Right cardiac atrium (tissue), 5 donors: ENCODE measurements around the gene ZNF709. TPM values are rescaled to one million over a fixed set of nuclear protein-coding genes. Genes with fewer than 3 reads are reported as not detected.
A peak's percentile ranks its signal among the peaks of the same experiment; 100 is the strongest.

Experiments
- ATAC-seq, 2 donors: fragments of 200-7000 bp; cut with Tn5 transposase; one replicate each; pipeline versions ENCODE4 v1.8.0 to v1.9.1; 2020; ENCODE audit warnings: moderate library complexity in 2 of 2, mild to moderate bottlenecking in 1 of 2
- DNase-seq, 3 donors: peaks; one replicate each; pipeline ENCODE4 v3.0.0-alpha.2; 2020
- H3K27ac ChIP-seq: one replicate; pipeline ENCODE4 v1.5.1; 2013; ENCODE audit warnings: mild to moderate bottlenecking, low read length, control low read depth, moderate library complexity
- H3K27me3 ChIP-seq: one replicate; pipeline ENCODE4 v1.6.1; 2013; ENCODE audit not compliant: control insufficient read depth, insufficient read depth
- H3K4me1 ChIP-seq: one replicate; pipeline ENCODE4 v1.6.1; 2013; ENCODE audit warnings: low read length; ENCODE audit not compliant: control insufficient read depth, insufficient read depth
- H3K4me3 ChIP-seq: one replicate; pipeline ENCODE4 v1.5.1; 2013; ENCODE audit warnings: low read length, control low read depth
- H3K9me3 ChIP-seq: one replicate; pipeline ENCODE4 v1.6.1; 2013; ENCODE audit warnings: low read length; ENCODE audit not compliant: control insufficient read depth
- WGBS: extraction: QIAGEN DNeasy Blood & Tissue Kit; methylation state at CpG from one replicate; pipeline ENCODE4 v1.1.7; 2013; 5-methylcytosine and 5-hydroxymethylcytosine counted together
- intact Hi-C, 4 donors: fragments of 100-400 bp; cut with DNase I; formaldehyde crosslinking; loops; one replicate each; pipeline versions ENCODE4 v1.11.0 to v1.14.0; 2022 to 2023
- long read RNA-seq, 4 donors: library from polyadenylated mRNA; unstranded; transcript quantifications; one replicate each; pipeline ENCODE4 v2.0.0, GENCODE V29; 2020 to 2021
- polyA plus RNA-seq: library from polyadenylated mRNA; stranded (reverse); fragments of 200-250 nt; gene quantifications from one replicate; pipeline ENCODE4 v1.2.3, GENCODE V29; 2013
- total RNA-seq, 4 donors: library from RNA; stranded (reverse); fragmentation: NEBNext Ultra II Directional; extraction: Animal tissue kit (Norgen Biotek cat#: 25700); gene quantifications; one replicate each; pipeline ENCODE4 v1.2.1, GENCODE V29; 2021
- donor health status: healthy with polysubstance abuse.
- donor health status: DM: no; HTN: yes; CAD: no.
- donor health status: DM: no; HTN: no; CAD: no.
- donor health status: DM: no; HTN: yes; CAD: no; lungs with severe emphysema.
- donor health status: DM: yes; HTN: yes; CAD: no.

ZNF709 gene
- total RNA-seq (1 to 10 TPM; 1.3 to 2.6 (median 2.0) TPM), polyA plus RNA-seq (1.3 TPM)
- long read RNA-seq, donor 1, full-length matches to known transcripts, result 2 of 3 reads
- long read RNA-seq, donor 1, partial matches to known transcripts, result 0 of 3 reads
- long read RNA-seq, donor 1, other reads (novel, unspliced or antisense), result 1 of 3 reads
- long read RNA-seq, donor 2, full-length matches to known transcripts, result 1 of 2 reads
- long read RNA-seq, donor 2, partial matches to known transcripts, result 0 of 2 reads
- long read RNA-seq, donor 2, other reads (novel, unspliced or antisense), result 1 of 2 reads
- long read RNA-seq, donor 3, full-length matches to known transcripts, result 7 of 7 reads
- long read RNA-seq, donor 3, partial matches to known transcripts, result 0 of 7 reads
- long read RNA-seq, donor 3, other reads (novel, unspliced or antisense), result 0 of 7 reads
- long read RNA-seq, donor 4, full-length matches to known transcripts, result 2 of 2 reads
- long read RNA-seq, donor 4, partial matches to known transcripts, result 0 of 2 reads
- long read RNA-seq, donor 4, other reads (novel, unspliced or antisense), result 0 of 2 reads

DNA sequence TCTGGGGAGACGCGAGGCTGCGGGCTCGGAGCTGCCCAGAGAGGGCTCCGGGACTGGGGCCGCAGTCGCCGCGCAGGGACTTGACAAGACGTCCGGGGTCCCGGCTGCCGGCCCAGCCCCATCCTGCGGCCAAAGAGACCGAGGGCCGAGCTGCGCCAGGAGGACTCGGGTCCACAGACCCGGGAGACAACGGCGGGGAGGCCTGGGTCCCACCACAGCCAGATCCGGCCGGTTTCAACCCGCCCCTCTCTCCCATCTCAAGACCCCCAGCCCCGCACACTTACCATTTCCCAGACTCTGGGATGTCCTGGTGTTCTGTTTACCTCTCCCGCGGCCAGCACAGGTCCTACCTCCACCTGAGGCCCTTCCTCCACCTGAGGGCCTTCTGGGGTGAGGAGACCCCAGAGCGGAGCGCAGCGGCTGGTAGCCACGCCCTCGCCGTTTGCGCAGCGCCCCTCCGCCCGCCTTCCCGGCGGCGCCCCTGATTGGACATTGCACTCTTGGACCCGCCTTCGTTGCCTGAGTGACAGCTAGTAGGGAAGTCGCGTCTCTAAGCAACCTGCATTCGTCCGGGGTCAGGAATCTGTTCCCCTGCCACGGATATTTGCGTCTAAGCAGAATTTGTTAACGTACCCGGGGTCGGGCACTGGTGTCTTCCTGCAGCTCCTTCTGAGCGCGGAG lies at the start of gene ZNF709:
Gene ZNF709 (minus strand): TSS at position 446 of the 681 bp plus-strand sequence. CDS start 159 bp downstream, at position 287.
- WGBS, result under 1% methylated on average over 53 of the region's 53 CpGs
- H3K27ac ChIP-seq, result peak within 1 kb of the TSS; percentile 44
- intact Hi-C loops, result no loop called here
- H3K4me3 ChIP-seq, result peak within 1 kb of the TSS; percentile 71
- H3K9me3 ChIP-seq, result no peaks in the 10 kb centered on the region
- peak; percentile 91 to 97 (median 96) for DNase-seq
- H3K27me3 ChIP-seq, result no peaks in the 10 kb centered on the region
- H3K4me1 ChIP-seq, result no peaks in the 10 kb centered on the region
- ATAC-seq, result peak; percentile 99

DNA sequence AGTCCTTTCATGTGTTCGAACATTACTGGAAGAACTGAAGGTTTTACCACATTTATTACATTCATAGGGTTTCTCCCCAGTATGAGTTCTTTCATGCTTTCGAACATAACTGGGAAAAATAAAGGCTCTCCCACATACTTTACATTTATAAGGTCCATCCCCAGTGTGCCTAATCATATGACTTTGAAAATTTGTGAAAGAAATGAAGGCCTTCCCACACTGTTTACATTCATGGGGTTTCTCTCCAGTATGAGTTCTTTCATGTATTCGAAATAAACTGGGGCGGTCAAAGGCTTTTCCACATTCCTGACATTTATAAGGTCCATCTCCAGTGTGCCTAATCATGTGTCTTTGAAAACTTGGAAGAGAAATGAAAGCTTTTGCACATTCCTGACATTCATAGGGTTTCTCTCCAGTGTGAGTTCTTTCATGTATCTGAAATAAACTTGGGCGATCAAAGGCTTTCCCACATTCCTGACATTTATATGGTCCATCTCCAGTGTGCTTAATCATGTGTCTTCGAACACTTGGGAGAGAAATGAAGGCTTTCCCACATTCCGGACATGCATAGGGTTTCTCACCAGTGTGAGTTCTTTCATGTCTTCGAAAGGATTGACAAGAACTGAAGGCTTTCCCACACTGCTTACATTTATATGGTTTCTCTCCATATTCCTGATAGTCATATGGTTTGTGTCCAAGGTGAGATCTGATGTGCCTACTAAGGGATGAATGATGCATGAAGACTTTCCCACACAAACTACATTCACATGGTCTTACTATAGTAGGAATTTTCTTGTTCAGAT lies 42.6 kb upstream of the ZNF709 start:
- Histone ChIP-seq H3K4me1 (no peaks in the 10 kb centered on the region), H3K4me3 (peak overlapping the region; percentile 4), H3K9me3 (peaks cover 27% of the 10 kb centered on the region), H3K27ac (no peak overlapping the region), H3K27me3 (no peaks in the 10 kb centered on the region)
- 98% methylated on average over 8 of the region's 8 CpGs for WGBS
- DNase-seq, result no peak
- intact Hi-C loops, result no loop called here
- no peak for ATAC-seq

DNA sequence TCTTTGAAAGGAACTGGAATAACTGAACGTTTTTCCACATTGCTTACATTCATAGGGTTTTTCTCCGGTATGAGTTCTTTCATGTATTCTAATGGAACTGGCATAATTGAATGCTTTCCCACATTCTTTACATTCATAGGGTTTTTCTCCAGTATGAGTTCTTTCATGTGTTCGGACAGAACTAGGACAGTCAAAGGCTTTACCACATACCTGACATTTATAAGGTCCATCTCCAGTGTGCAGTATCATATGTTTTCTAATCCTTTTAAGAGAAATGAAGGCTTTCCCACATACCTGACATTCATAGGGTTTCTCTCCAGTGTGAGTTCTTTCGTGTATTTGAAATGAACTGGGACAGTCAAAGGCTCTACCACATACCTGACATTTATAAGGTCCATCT lies 41.9 kb upstream of the ZNF709 start:
- peak overlapping the region; percentile 4 for H3K4me3 ChIP-seq
- peaks cover 30% of the 10 kb centered on the region for H3K9me3 ChIP-seq
- intact Hi-C loops, result no loop called here
- ATAC-seq (no peak), DNase-seq (no peak)
- WGBS, result 96% methylated on average over 4 of the region's 4 CpGs
- H3K27me3 ChIP-seq, result no peaks in the 10 kb centered on the region
- no peaks in the 10 kb centered on the region for H3K4me1 ChIP-seq
- no peak overlapping the region for H3K27ac ChIP-seq

DNA sequence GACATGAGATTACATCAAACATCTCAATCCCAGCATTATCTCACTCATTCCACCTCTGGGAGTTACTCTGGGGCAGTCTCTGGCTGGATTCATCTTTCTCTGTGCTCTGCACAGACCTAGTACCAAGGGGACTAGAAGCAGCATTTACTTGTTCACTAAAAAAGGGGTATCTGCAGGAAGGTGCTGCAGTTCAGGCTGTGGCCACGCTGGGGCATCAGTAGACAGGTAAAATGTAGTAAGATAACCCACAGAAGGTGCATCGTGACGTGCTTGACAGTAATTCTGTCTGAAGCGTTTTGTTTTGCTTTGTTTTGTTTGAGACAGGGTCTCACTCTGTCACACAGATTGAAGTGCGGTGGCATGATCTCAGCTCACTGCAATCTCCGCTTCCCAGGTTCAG lies 37.4 kb upstream of the ZNF709 start:
- H3K27ac ChIP-seq, result no peak overlapping the region
- H3K27me3 ChIP-seq, result no peaks in the 10 kb centered on the region
- intact Hi-C loops, result no loop called here
- H3K4me1 ChIP-seq, result no peaks in the 10 kb centered on the region
- 57% methylated on average over 6 of the region's 6 CpGs for WGBS
- H3K4me3 ChIP-seq, result no peak overlapping the region
- ATAC-seq (no peak), DNase-seq (no peak)
- peaks cover 16% of the 10 kb centered on the region for H3K9me3 ChIP-seq

DNA sequence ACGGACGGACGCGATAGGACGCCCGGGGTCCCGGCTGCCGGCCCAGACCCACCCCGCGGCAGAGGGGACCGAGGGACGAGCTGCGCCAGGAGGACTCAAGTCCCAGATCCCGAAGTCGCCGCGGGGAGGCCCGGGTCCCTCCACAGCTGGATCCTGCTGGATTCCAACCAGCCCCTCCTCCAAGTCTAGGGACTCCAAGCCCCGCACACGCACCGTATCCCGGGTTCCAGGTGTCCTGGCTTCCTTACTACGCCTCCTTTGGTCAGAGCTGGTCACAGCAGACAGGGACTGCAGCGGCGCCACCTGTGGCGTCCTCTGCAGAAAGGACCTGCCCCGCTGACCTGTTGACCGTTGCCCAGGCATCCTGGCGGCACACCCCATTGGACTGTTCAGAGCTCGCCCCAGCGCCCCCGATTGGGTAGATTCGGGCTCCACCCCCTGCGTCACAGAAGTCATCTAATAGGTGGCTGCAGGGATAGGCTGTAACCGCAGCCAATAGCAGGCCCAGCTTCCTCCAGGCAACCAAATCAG lies 29.0 kb upstream of the ZNF709 start:
- DNase-seq (peak; percentile 42 to 74 (median 73)), ATAC-seq (peak; percentile 62 to 83)
- intact Hi-C loops, result no loop called here
- Histone ChIP-seq H3K4me1 (no peaks in the 10 kb centered on the region), H3K27me3 (no peaks in the 10 kb centered on the region), H3K9me3 (no peaks in the 10 kb centered on the region), H3K27ac (no peak overlapping the region), H3K4me3 (no peak overlapping the region)
- WGBS, result 9% methylated on average over 35 of the region's 35 CpGs

DNA sequence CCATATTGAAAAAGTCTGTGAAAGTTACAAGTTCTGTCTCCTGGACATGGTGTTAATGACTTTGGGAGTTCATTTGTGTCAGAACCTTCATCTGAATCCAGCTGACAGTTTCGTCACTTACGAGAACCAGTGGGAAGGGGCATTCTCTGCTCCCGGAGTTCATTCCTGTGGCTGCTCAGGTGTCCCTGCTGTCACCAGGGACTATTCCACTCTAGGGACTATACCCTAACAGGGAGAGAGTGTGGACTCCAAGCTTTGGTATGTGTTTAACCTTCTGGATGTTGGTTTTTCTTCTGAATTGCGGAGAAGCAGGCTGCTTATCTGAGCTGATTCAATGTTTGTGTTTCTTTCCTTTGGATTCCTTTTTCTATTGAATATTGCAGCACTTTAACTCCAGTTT lies 12.4 kb upstream of the ZNF709 start:
- ATAC-seq (no peak), DNase-seq (no peak)
- WGBS, result 88% methylated on average over 4 of the region's 4 CpGs
- H3K27ac ChIP-seq, result no peak overlapping the region
- no peaks in the 10 kb centered on the region for H3K9me3 ChIP-seq
- intact Hi-C loops, result no loop called here
- no peaks in the 10 kb centered on the region for H3K27me3 ChIP-seq
- no peaks in the 10 kb centered on the region for H3K4me1 ChIP-seq
- no peak overlapping the region for H3K4me3 ChIP-seq

DNA sequence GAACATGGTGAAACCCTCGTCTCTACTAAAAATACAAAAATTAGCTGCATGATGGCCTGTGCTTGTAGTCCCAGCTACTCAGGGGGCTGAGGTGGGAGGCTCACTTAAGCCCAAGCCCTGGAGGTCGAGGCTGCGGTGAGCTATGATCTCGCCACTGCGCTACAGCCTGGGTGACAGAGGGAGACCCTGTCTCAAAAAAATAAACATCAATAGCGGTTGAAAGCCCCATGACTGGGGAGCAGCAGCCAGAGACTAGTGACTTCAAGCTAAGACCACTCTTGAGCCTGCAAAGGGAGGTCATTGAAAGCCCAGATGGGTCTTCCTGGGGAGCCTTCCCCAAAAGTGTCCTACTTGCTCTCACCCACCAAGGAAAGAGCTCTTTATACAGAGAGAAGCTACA lies 11.9 kb upstream of the ZNF709 start:
- Histone ChIP-seq H3K27me3 (no peaks in the 10 kb centered on the region), H3K9me3 (no peaks in the 10 kb centered on the region), H3K27ac (no peak overlapping the region), H3K4me1 (no peaks in the 10 kb centered on the region), H3K4me3 (no peak overlapping the region)
- 85% methylated on average over 6 of the region's 6 CpGs for WGBS
- ATAC-seq, result no peak
- intact Hi-C loops, result no loop called here
- no peak for DNase-seq

DNA sequence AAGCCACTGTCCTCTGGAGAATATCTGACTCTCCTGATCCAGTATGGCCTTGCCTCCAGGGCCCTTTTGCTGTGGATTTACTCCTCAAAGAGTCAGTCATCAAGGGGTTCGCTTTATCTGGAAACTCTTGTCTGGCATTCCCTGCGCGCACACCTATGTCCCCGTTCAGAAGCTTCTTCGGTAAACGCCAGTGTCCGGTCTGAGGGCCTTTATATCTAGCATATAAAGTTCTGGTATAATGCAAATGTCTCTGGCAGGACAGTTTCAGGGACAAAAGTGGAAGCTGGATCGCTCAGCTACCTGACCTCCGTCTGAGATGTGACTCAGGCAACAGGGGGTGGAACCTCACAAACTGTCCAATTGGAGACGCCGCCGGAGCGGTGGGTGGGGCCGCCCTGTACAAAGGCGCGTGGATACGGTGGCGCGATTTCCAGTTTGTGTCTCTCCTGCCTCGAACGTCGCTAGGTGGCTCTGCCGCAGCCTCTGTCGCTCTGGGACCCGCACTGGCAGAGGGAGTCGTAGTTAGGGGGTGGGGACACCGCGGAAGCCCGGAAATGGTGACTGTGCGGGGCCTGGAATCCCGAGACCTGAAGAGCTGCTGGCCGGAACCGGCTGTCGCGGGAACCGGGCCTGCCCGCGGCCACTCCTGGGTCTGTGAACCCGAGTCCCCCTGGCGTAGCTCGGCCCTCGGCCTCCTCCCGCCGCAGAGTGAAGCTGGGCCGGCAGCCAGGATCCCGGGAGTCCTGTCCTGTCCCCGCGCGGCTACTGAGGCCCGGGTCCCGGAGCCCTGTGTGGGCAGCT lies 10.6 kb upstream of the ZNF709 start:
- WGBS, result under 1% methylated on average over 51 of the region's 51 CpGs
- ATAC-seq, result peak; percentile 100
- Histone ChIP-seq H3K4me3 (peak overlapping the region; percentile 58), H3K27me3 (no peaks in the 10 kb centered on the region), H3K9me3 (no peaks in the 10 kb centered on the region), H3K4me1 (no peaks in the 10 kb centered on the region), H3K27ac (peak overlapping the region; percentile 91)
- peak; percentile 95 to 98 (median 97) for DNase-seq
- intact Hi-C loops, result no loop called here

DNA sequence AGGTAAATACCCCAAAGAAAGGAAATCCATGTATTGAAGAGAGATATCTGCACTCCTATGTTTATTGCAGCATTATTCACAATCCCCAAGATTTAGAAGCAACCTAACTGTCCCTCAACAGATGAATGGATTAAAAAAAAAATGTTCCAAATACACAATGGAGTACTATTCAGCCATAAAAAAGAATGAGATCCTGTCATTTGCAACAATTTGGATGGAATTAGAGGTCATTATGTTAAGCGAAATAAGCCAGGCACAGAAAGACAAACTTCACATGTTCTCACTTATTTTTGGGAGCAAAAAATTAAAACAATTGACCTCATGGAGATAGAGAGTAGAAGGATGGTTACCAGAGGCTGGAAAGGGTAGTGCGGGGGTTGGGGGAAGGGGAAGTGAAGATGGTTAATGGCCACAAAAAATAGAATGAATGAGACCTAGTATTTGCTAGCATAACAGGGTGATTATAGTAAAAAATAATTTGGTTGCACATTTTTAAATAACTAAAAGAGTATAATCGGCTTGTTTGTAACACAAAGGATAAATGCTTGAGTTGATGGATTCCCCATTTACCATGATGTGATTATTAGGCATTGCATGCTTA lies 9.7 kb upstream of the ZNF709 start:
- H3K27me3 ChIP-seq, result no peaks in the 10 kb centered on the region
- intact Hi-C loops, result no loop called here
- DNase-seq, result no peak
- no peak overlapping the region for H3K27ac ChIP-seq
- ATAC-seq, result no peak
- 98% methylated on average over 3 of the region's 3 CpGs for WGBS
- H3K9me3 ChIP-seq, result no peaks in the 10 kb centered on the region
- H3K4me1 ChIP-seq, result no peaks in the 10 kb centered on the region
- no peak overlapping the region for H3K4me3 ChIP-seq
